SK-N-SH (cell line): ENCODE data around the gene DMBT1. TPM values are rescaled to one million over a fixed set of nuclear protein-coding genes. Genes with fewer than 3 reads are reported as not detected.

ENCODE experiments used
- CTCF ChIA-PET: fragments of 300-600, 350-600 bp; formaldehyde crosslinking; extraction: SDS; loops from one replicate; lab custom pipeline; 2021; lab: Yijun Ruan, JAX
- POLR2A ChIA-PET: fragments of 350-600 bp; sonication (Branson Sonifier 250); formaldehyde crosslinking; extraction: SDS; loops from one replicate; lab custom pipeline; 2020; ENCODE audit warnings: antibody characterized with exemption, inconsistent platforms; lab: Yijun Ruan, JAX
- DNase-seq: peaks from one replicate; pipeline ENCODE4 v3.0.0; 2012
- H2AFZ ChIP-seq: fragments of 200-600 bp; sonication (generic); 2 replicates; pipeline ENCODE4 v1.8.1; 2016; ENCODE audit warnings: antibody characterized with exemption, mild to moderate bottlenecking, low read depth
- H3F3A ChIP-seq: fragments of 200-600 bp; sonication (generic); replicated peaks from 2 replicates; pipeline ENCODE3; 2016; ENCODE audit warnings: antibody characterized with exemption, mild to moderate bottlenecking; ENCODE audit not compliant: insufficient read depth
- H3K27ac ChIP-seq, 2 experiments: fragments of 200-500 bp in 1 of 2; fragments of 200-600 bp in 1 of 2; sonication (Bioruptor generic) in 1 of 2; sonication (generic), shearing (Covaris generic) in 1 of 2; 2 replicates each; pipeline versions ENCODE4 v1.5.1 to v1.6.1; 2014 to 2016; ENCODE audit warnings: low read depth in 2 of 2, inconsistent platforms in 1 of 2, low read length in 1 of 2, mild to moderate bottlenecking in 1 of 2, mixed read lengths in 1 of 2
- H3K27me3 ChIP-seq: fragments of 200-600 bp; sonication (generic), shearing (Covaris generic); 2 replicates; pipeline ENCODE4 v1.6.1; 2016; ENCODE audit warnings: mixed run types; ENCODE audit not compliant: insufficient read depth
- H3K36me3 ChIP-seq, 2 experiments: fragments of 200-500 bp in 1 of 2; fragments of 200-600 bp in 1 of 2; sonication (Bioruptor generic) in 1 of 2; sonication (generic) in 1 of 2; replicated peaks in 1 of 2; 2 replicates each; pipeline versions ENCODE3 to v1.5.1; 2014 to 2016; ENCODE audit warnings: low read length in 1 of 2, mild to moderate bottlenecking in 1 of 2; ENCODE audit not compliant: insufficient read depth in 2 of 2, control insufficient read depth in 1 of 2
- H3K4me1 ChIP-seq, 2 experiments: fragments of 200-500 bp in 1 of 2; fragments of 200-600 bp in 1 of 2; sonication (Bioruptor generic) in 1 of 2; sonication (generic), shearing (Covaris generic) in 1 of 2; 2 replicates each; pipeline versions ENCODE4 v1.5.1 to v1.6.1; 2014 to 2016; ENCODE audit warnings: low read depth in 1 of 2, low read length in 1 of 2, mixed run types in 1 of 2; ENCODE audit not compliant: insufficient read depth in 2 of 2, control insufficient read depth in 1 of 2
- H3K4me2 ChIP-seq: fragments of 200-600 bp; sonication (generic), shearing (Covaris generic); 2 replicates; pipeline ENCODE4 v1.6.1; 2017; ENCODE audit warnings: mixed run types
- H3K4me3 ChIP-seq, 2 experiments: fragments of 200-500 bp in 1 of 2; fragments of 200-600 bp in 1 of 2; sonication (Bioruptor generic) in 1 of 2; sonication (generic), shearing (Covaris generic) in 1 of 2; 2 replicates each; pipeline versions ENCODE4 v1.5.1 to v1.8.1; 2014 to 2016; ENCODE audit warnings: low read depth in 2 of 2, inconsistent platforms in 1 of 2, low read length in 1 of 2, mild to moderate bottlenecking in 1 of 2, mixed read lengths in 1 of 2, moderate library complexity in 1 of 2
- H3K79me2 ChIP-seq: fragments of 200-600 bp; sonication (generic); 2 replicates; pipeline ENCODE4 v1.8.1; 2017; ENCODE audit warnings: mild to moderate bottlenecking; ENCODE audit not compliant: insufficient read depth
- H3K9ac ChIP-seq: fragments of 200-600 bp; sonication (generic); 2 replicates; pipeline ENCODE4 v1.6.1; 2017; ENCODE audit warnings: mixed run types
- H3K9me2 ChIP-seq: fragments of 200-600 bp; sonication (generic); 2 replicates; pipeline ENCODE4 v1.6.1; 2017; ENCODE audit warnings: mixed run types
- H3K9me3 ChIP-seq: fragments of 200-600 bp; sonication (generic); 2 replicates; pipeline ENCODE4 v1.6.1; 2017; ENCODE audit warnings: mixed run types, mild to moderate bottlenecking, moderate library complexity
- H4K20me1 ChIP-seq: fragments of 200-600 bp; sonication (generic); 2 replicates; pipeline ENCODE4 v1.6.1; 2017; ENCODE audit warnings: mild to moderate bottlenecking, mixed run types; ENCODE audit not compliant: insufficient read depth
- CHD2 ChIP-seq: fragments of 150-350 bp; IDR thresholded peaks from 2 replicates; pipeline ENCODE4 v1.6.1; 2018; ENCODE audit warnings: low read length; ENCODE audit not compliant: partially characterized antibody
- CTCF ChIP-seq: fragments of 200-600 bp; sonication (generic); IDR thresholded peaks from 2 replicates; pipeline ENCODE4 v1.6.1; 2017; ENCODE audit warnings: antibody characterized with exemption, mild to moderate bottlenecking, moderate library complexity
- JUND ChIP-seq: IDR thresholded peaks from 2 replicates; pipeline ENCODE4 v1.4.0; 2012
- MAX ChIP-seq: IDR thresholded peaks from 2 replicates; pipeline ENCODE4 v1.4.0; 2012; ENCODE audit warnings: low read depth
- POLR2AphosphoS5 ChIP-seq: IDR thresholded peaks from 2 replicates; pipeline ENCODE4 v1.6.1; 2012; ENCODE audit warnings: low read depth, low read length
- RAD21 ChIP-seq: IDR thresholded peaks from 2 replicates; pipeline ENCODE4 v1.6.1; 2012; ENCODE audit warnings: mild to moderate bottlenecking, low read length
- SIN3A ChIP-seq: IDR thresholded peaks from 2 replicates; pipeline ENCODE4 v1.6.1; 2012; ENCODE audit warnings: low read depth, mild to moderate bottlenecking, low read length, moderate library complexity, borderline replicate concordance
- SMC3 ChIP-seq: IDR thresholded peaks from 2 replicates; pipeline ENCODE4 v1.6.1; 2012; ENCODE audit warnings: low read depth, low read length, improper control_type of control experiment
- USF1 ChIP-seq: IDR thresholded peaks from 2 replicates; pipeline ENCODE4 v1.4.0; 2012; ENCODE audit warnings: low read depth, borderline replicate concordance
- WGBS: methylation state at CpG from one replicate; pipeline ENCODE4 v1.1.6; 2017; ENCODE audit warnings: low lambda C conversion rate; 5-methylcytosine and 5-hydroxymethylcytosine counted together
- polyA plus RNA-seq, 3 experiments: library from polyadenylated mRNA; depleted of rRNA; stranded (reverse); fragments of >200 nt; gene quantifications; 2 replicates each; pipeline ENCODE4 v1.2.3, GENCODE V29; 2012

DMBT1 gene
- polyA plus RNA-seq, 1 of the 3 experiments (the other 2 are of a cell fraction) = not detected

- Histone ChIP-seq H3K9me3 (no peaks in the 10 kb centered on the region), H3K9ac (no peak overlapping the region), H3K27ac (no peak overlapping the region), H3F3A (no peaks in the 10 kb centered on the region), H3K9me2 (no peaks in the 10 kb centered on the region), H3K4me2 (no peak overlapping the region), H3K4me3 (no peak overlapping the region), H2AFZ (no peak overlapping the region), H3K36me3 (no peaks in the 10 kb centered on the region), H3K4me1 (peaks cover 0 to 2% of the 10 kb centered on the region in 2 experiments; a peak in 1 of 4 replicates), H3K27me3 (0 out of 2 replicates have a peak, but pooled peaks cover 4% of the 10 kb centered on the region), H3K79me2 (no peaks in the 10 kb centered on the region), H4K20me1 (no peaks in the 10 kb centered on the region)
- POLR2A ChIA-PET = no interaction called here
- TF ChIP-seq MAX = no peak
- no peak for TF ChIP-seq JUND
- TF ChIP-seq POLR2AphosphoS5 = no peak
- no peak for DNase-seq
- CTCF ChIA-PET = interaction anchor here (1.0 to 4.6 kb wide), 2 partner anchors 219 to 263 kb away, joined by 3 to 59 read pairs; no protein-coding TSS in a partner anchor
Observed at GRCh38 chr10:122561792-122562191, 1.2 kb downstream of the DMBT1 start.

- Histone ChIP-seq H3K4me2 (no peak overlapping the region), H3K79me2 (no peaks in the 10 kb centered on the region)
- POLR2A ChIA-PET = no interaction called here
Observed at GRCh38 chr10:122564980-122565379, 4.4 kb downstream of the DMBT1 start.

GRCh38 chr10:122565766-122566206 is 5.2 kb downstream of the DMBT1 start:
- Histone ChIP-seq H3K27me3 (0 out of 2 replicates have a peak, but pooled peaks cover 4% of the 10 kb centered on the region), H3K27ac (no peak overlapping the region), H4K20me1 (no peaks in the 10 kb centered on the region), H3F3A (no peaks in the 10 kb centered on the region)
- WGBS = 23% methylated on average over 11 of the region's 13 CpGs
- POLR2A ChIA-PET = no interaction called here
- TF ChIP-seq CTCF = peak; percentile 90
- TF ChIP-seq RAD21 = peak; percentile 90
- TF ChIP-seq SMC3 = peak; percentile 95
- TF ChIP-seq USF1 = no peak
- TF ChIP-seq, all 33 proteins: peak for 3
- H3K4me1 ChIP-seq = peaks cover 0 to 2% of the 10 kb centered on the region in 2 experiments; a peak in 1 of 4 replicates
- 0 out of 2 replicates have a peak overlapping the region, but pooled peaks have one; percentile 42 for H3K4me2 ChIP-seq
- no peaks in the 10 kb centered on the region for H3K9me3 ChIP-seq
- H3K4me3 ChIP-seq = no peak overlapping the region; a peak in 1 of 4 replicates
- CTCF ChIA-PET = interaction anchor here (0.6 to 4.6 kb wide), 60 partner anchors 10 to 471 kb away, joined by 3 to 59 read pairs (median 5); no protein-coding TSS in a partner anchor
- DNase-seq = peak; percentile 61
- peak overlapping the region; percentile 47; the same call in 1 of the 2 replicates for H2AFZ ChIP-seq
- no peaks in the 10 kb centered on the region for H3K9me2 ChIP-seq
- no peaks in the 10 kb centered on the region for H3K79me2 ChIP-seq
- H3K36me3 ChIP-seq = no peaks in the 10 kb centered on the region
- no peak overlapping the region for H3K9ac ChIP-seq

More at GRCh38 chr10:122564980-122565379, 4.4 kb downstream of the DMBT1 start:
- no peak for DNase-seq
- H3K9ac ChIP-seq = no peak overlapping the region
- H3K9me2 ChIP-seq = no peaks in the 10 kb centered on the region
- no peaks in the 10 kb centered on the region for H4K20me1 ChIP-seq
- no peaks in the 10 kb centered on the region for H3K9me3 ChIP-seq
- no peaks in the 10 kb centered on the region for H3K36me3 ChIP-seq
- no peak overlapping the region for H3K4me3 ChIP-seq
- CTCF ChIA-PET = interaction anchor here (0.6 to 4.6 kb wide), 57 partner anchors 10 to 470 kb away, joined by 3 to 59 read pairs (median 5); no protein-coding TSS in a partner anchor
- H3K27ac ChIP-seq = no peak overlapping the region
- no peak for TF ChIP-seq CHD2
- no peak for TF ChIP-seq SIN3A
- 0 out of 2 replicates have a peak, but pooled peaks cover 4% of the 10 kb centered on the region for H3K27me3 ChIP-seq
- no peaks in the 10 kb centered on the region for H3F3A ChIP-seq
- H2AFZ ChIP-seq = no peak overlapping the region
- peaks cover 0 to 2% of the 10 kb centered on the region in 2 experiments; a peak in 1 of 4 replicates for H3K4me1 ChIP-seq
